HepG2 (cell line): ENCODE results near the gene CYP4A22. TPM values are rescaled to one million over a fixed set of nuclear protein-coding genes. Genes with fewer than 3 reads are reported as not detected.
A peak's percentile ranks its signal among the peaks of the same experiment; 100 is the strongest.

Experiments
- ATAC-seq: fragments of 200-7000 bp; cut with Tn5 transposase; 3 replicates; pipeline ENCODE4 v1.9.1; 2020; ENCODE audit warnings: mild to moderate bottlenecking, moderate library complexity
- BruUV-seq: library from RNA; stranded (reverse); fragments of 400-500 nt; replicated peaks from 2 replicates; lab custom pipeline; 2021; lab: Mats Ljungman, UMichigan
- CTCF ChIA-PET: fragments of 300-600 bp; formaldehyde crosslinking; extraction: SDS; loops from one replicate; lab custom pipeline; 2021; ENCODE audit warnings: low total read pairs, inconsistent platforms, low intra/inter-chr PET ratio; lab: Yijun Ruan, JAX
- POLR2A ChIA-PET: fragments of 350-600 bp; sonication (Branson Sonifier 250); formaldehyde crosslinking; loops from one replicate; lab custom pipeline; 2020; ENCODE audit warnings: antibody characterized with exemption, inconsistent platforms; lab: Yijun Ruan, JAX
- DNase-seq: peaks from one replicate; pipeline ENCODE4 v3.0.0-alpha.2; 2015; ENCODE audit warnings: low spot score
- FAIRE-seq: peaks from 3 replicates; lab custom pipeline; 2011; peaks lifted over from hg19 to GRCh38; lab: Jason Lieb, UNC
- H2AFZ ChIP-seq: one replicate; pipeline ENCODE4 v1.6.1; 2011; ENCODE audit warnings: low read length, inconsistent platforms
- H3K27ac ChIP-seq: fragments of 300-600 bp; 3 replicates; pipeline ENCODE4 v1.8.0; 2011; ENCODE audit warnings: mixed run types, mild to moderate bottlenecking, mixed read lengths, low read length, inconsistent platforms; ENCODE audit not compliant: insufficient read depth; ENCODE audit errors: extremely low read length
- H3K27me3 ChIP-seq, 2 experiments: fragments of 200-600 bp in 1 of 2; 2 replicates in 1 of 2; 3 replicates in 1 of 2; pipeline versions ENCODE4 v1.6.0 to v1.8.0; 2011; ENCODE audit warnings: low read length in 2 of 2, mild to moderate bottlenecking in 2 of 2, moderate library complexity in 2 of 2, inconsistent platforms in 1 of 2; ENCODE audit not compliant: insufficient read depth in 2 of 2, control insufficient read depth in 1 of 2
- H3K36me3 ChIP-seq, 2 experiments: fragments of 200-600 bp in 1 of 2; replicated peaks in 1 of 2; 2 replicates in 1 of 2; 3 replicates in 1 of 2; pipeline versions ENCODE4 v1.5.1 to v1.8.0; 2011; ENCODE audit warnings: low read length in 2 of 2, inconsistent platforms in 1 of 2; ENCODE audit not compliant: insufficient read depth in 2 of 2, control insufficient read depth in 1 of 2
- H3K4me1 ChIP-seq: 2 replicates; pipeline ENCODE4 v1.5.1; 2012; ENCODE audit warnings: low read length, inconsistent platforms; ENCODE audit not compliant: insufficient read depth
- H3K4me2 ChIP-seq: 2 replicates; pipeline ENCODE4 v1.6.0; 2011; ENCODE audit warnings: low read depth, low read length, inconsistent platforms
- H3K4me3 ChIP-seq, 3 experiments: fragments of 200-600 bp in 1 of 3; sonication (generic), shearing (Covaris generic) in 1 of 3; replicated peaks in 1 of 3; 2 replicates each; pipeline ENCODE4 v1.5.1; 2011 to 2016; ENCODE audit warnings: low read length in 3 of 3, inconsistent platforms in 2 of 3, low read depth in 2 of 3, mild to moderate bottlenecking in 2 of 3, control low read depth in 1 of 3, mixed read lengths in 1 of 3; ENCODE audit not compliant: insufficient read depth in 1 of 3
- H3K79me2 ChIP-seq: one replicate; pipeline ENCODE4 v1.6.1; 2011; ENCODE audit warnings: low read length, inconsistent platforms; ENCODE audit not compliant: insufficient read depth
- H3K9ac ChIP-seq: 2 replicates; pipeline ENCODE4 v1.6.0; 2011; ENCODE audit warnings: mild to moderate bottlenecking, low read depth, low read length, inconsistent platforms; ENCODE audit not compliant: insufficient read depth
- H3K9me3 ChIP-seq: 2 replicates; pipeline ENCODE4 v1.5.1; 2012; ENCODE audit warnings: mild to moderate bottlenecking, low read length
- H4K20me1 ChIP-seq: 2 replicates; pipeline ENCODE4 v1.6.0; 2011; ENCODE audit warnings: inconsistent platforms, mild to moderate bottlenecking, low read length, moderate library complexity; ENCODE audit not compliant: insufficient read depth
- BATF2 ChIP-seq: sonication (generic); formaldehyde crosslinking; IDR thresholded peaks from 2 replicates; pipeline ENCODE4 v1.8.0; 2022; ENCODE audit warnings: mild to moderate bottlenecking, missing genetic modification reagents, moderate library complexity
- CAMTA2 ChIP-seq: sonication (generic); formaldehyde crosslinking; IDR thresholded peaks from 2 replicates; pipeline ENCODE4 v1.4.0; 2020; ENCODE audit warnings: mild to moderate bottlenecking, missing genetic modification reagents, borderline replicate concordance
- FOXK1 ChIP-seq: sonication (generic); formaldehyde crosslinking; IDR thresholded peaks from 2 replicates; pipeline ENCODE4 v1.4.0; 2020; ENCODE audit warnings: low read depth, missing genetic modification reagents, borderline replicate concordance
- GABPA ChIP-seq, 2 experiments: IDR thresholded peaks; 2 replicates each; pipeline ENCODE4 v1.6.1; 2011 to 2016; ENCODE audit warnings: low read depth in 2 of 2, low read length in 1 of 2, missing biosample characterization in 1 of 2, missing genetic modification characterization in 1 of 2
- NFKB2 ChIP-seq: sonication (generic); formaldehyde crosslinking; IDR thresholded peaks from 2 replicates; pipeline ENCODE4 v1.4.0; 2020; ENCODE audit warnings: missing genetic modification reagents, borderline replicate concordance
- NR2F1 ChIP-seq, 2 experiments: fragments of 450-650 bp in 1 of 2; formaldehyde crosslinking in 1 of 2; IDR thresholded peaks; 2 replicates each; pipeline versions ENCODE4 v1.5.0 to v1.6.1; 2016 to 2020; ENCODE audit warnings: mild to moderate bottlenecking in 1 of 2, missing compliant biosample characterization in 1 of 2, missing genetic modification reagents in 1 of 2, moderate library complexity in 1 of 2
- RARG ChIP-seq: sonication (generic); formaldehyde crosslinking; IDR thresholded peaks from 2 replicates; pipeline ENCODE4 v1.4.0; 2020; ENCODE audit warnings: low read depth, mild to moderate bottlenecking, missing genetic modification reagents
- REST ChIP-seq, 2 experiments: IDR thresholded peaks; 2 replicates each; pipeline ENCODE4 v1.6.1; 2011 to 2012; ENCODE audit warnings: low read length in 2 of 2, borderline replicate concordance in 1 of 2, low read depth in 1 of 2, mild to moderate bottlenecking in 1 of 2, moderate library complexity in 1 of 2
- REXO4 ChIP-seq: sonication (generic); formaldehyde crosslinking; IDR thresholded peaks from 2 replicates; pipeline ENCODE4 v1.8.0; 2022; ENCODE audit warnings: missing genetic modification reagents, mild to moderate bottlenecking, borderline replicate concordance
- TAF15 ChIP-seq: fragments of 200-400 bp; formaldehyde crosslinking; IDR thresholded peaks from one replicate; pipeline ENCODE4 v1.6.1; 2018; ENCODE audit warnings: mild to moderate bottlenecking, low read depth, low read length; ENCODE audit not compliant: poor library complexity, severe bottlenecking
- TEAD2 ChIP-seq: sonication (generic); formaldehyde crosslinking; IDR thresholded peaks from 2 replicates; pipeline ENCODE4 v1.9.0; 2021; ENCODE audit warnings: missing genetic modification reagents
- ZNF30 ChIP-seq: sonication (generic); formaldehyde crosslinking; IDR thresholded peaks from 2 replicates; pipeline ENCODE4 v1.5.0; 2020; ENCODE audit warnings: mild to moderate bottlenecking, missing genetic modification reagents
- ZNF326 ChIP-seq: sonication (generic); formaldehyde crosslinking; IDR thresholded peaks from 2 replicates; pipeline ENCODE4 v1.4.0; 2020; ENCODE audit warnings: missing genetic modification reagents, borderline replicate concordance
- ZNF331 ChIP-seq: sonication (generic); formaldehyde crosslinking; IDR thresholded peaks from 2 replicates; pipeline ENCODE4 v1.4.0; 2020; ENCODE audit warnings: missing genetic modification reagents
- ZNF468 ChIP-seq: sonication (generic); formaldehyde crosslinking; IDR thresholded peaks from 2 replicates; pipeline ENCODE4 v1.8.0; 2022; ENCODE audit warnings: mild to moderate bottlenecking, moderate library complexity, missing genetic modification reagents
- ZNF768 ChIP-seq: sonication (generic); formaldehyde crosslinking; IDR thresholded peaks from 2 replicates; pipeline ENCODE4 v1.4.0; 2020; ENCODE audit warnings: missing genetic modification reagents
- ZNF891 ChIP-seq: sonication (generic); formaldehyde crosslinking; IDR thresholded peaks from 2 replicates; pipeline ENCODE4 v1.5.0; 2020; ENCODE audit warnings: mild to moderate bottlenecking, missing genetic modification reagents
- WGBS: methylation state at CpG from one replicate; pipeline ENCODE4 v1.1.6; 2017; ENCODE audit warnings: low lambda C conversion rate; 5-methylcytosine and 5-hydroxymethylcytosine counted together
- in situ Hi-C: cut with HindIII; loops from 2 replicates; pipeline ENCODE4 v1.10.0; 2017; ENCODE audit warnings: low pct_unique_long_range_greater_than_20kb; ENCODE audit not compliant: extremely low pct_ligation_motif_present
- intact Hi-C: fragments of 100-400 bp; cut with micrococcal nuclease; formaldehyde crosslinking; loops from one replicate; pipeline ENCODE4 v1.10.0; 2022; ENCODE audit not compliant: unreplicated experiment
- polyA plus RNA-seq, 8 experiments: library from polyadenylated mRNA; depleted of rRNA in 3 of 8; stranded (reverse) in 7 of 8; unstranded in 1 of 8; fragments of >200 nt; fragmentation: Illumina TruSeq in 4 of 8; extraction: Trizol in 4 of 8; gene quantifications; 2 replicates each; pipeline versions ENCODE4 v1.2.1 to v1.2.3, GENCODE V29; 2011 to 2016; ENCODE audit warnings: low read depth in 4 of 8, missing spikeins in 1 of 8, mixed read lengths in 1 of 8; ENCODE audit not compliant: insufficient read depth in 1 of 8
- total RNA-seq, 5 experiments: library from RNA; depleted of rRNA; stranded (reverse); fragments of >200 nt; fragmentation: Illumina TruSeq; extraction: Trizol; gene quantifications; 2 replicates each; pipeline ENCODE4 v1.2.3, GENCODE V29; 2016; ENCODE audit warnings: low read depth in 1 of 5

The CYP4A22 gene
- total and polyA plus RNA-seq, 2 of the 13 experiments (the other 11 are each of a cell fraction or from before 2014, with no cell fraction given) = not detected

- TF ChIP-seq REST (IDR thresholded peaks at IDR 0.05; ENCODE audit: borderline replicate concordance in 1 of 2, low read depth in 1 of 2, low read length in 2 of 2) = peak in 1 of 2 experiments; percentile 79; a peak in 3 of 4 replicates
- 0 out of 2 replicates have a peak, but pooled peaks have one; percentile 62 for TF ChIP-seq ZNF768 (CRISPR knock-in tag)
Observed at GRCh38 chr1:47181955-47182675, 44.9 kb downstream of the CYP4A22 start (continued).

GRCh38 chr1:47182676-47183235, 45.5 kb downstream of the CYP4A22 start:
- peak overlapping the region in 1 of 3 experiments; percentile 18; a peak in 1 of 6 replicates for H3K4me3 ChIP-seq
- ChIA-PET POLR2A (interaction anchor here (7.5 kb wide), 1 partner anchor 8 kb away, joined by 168 read pairs; the partner anchor contains the start of gene PDZK1IP1), CTCF (no interaction called here)
- H3K79me2 ChIP-seq = no peaks in the 10 kb centered on the region
- FAIRE-seq (no peak), DNase-seq (no peak), ATAC-seq (no peak)
- intact Hi-C loops = no loop called here
- no TSS peak for BruUV-seq
- peaks cover 85% of the 10 kb centered on the region for H3K4me1 ChIP-seq
- in situ Hi-C loops = loop anchor here (25.0 kb wide), 1 partner anchor 530 kb away; no protein-coding TSS in a partner anchor
- WGBS = 39% methylated on average over 6 of the region's 7 CpGs
- no peaks in the 10 kb centered on the region; a peak in 1 of 5 replicates for H3K27me3 ChIP-seq
- peak overlapping the region; percentile 5; the same call in 1 of the 2 replicates for H3K9ac ChIP-seq
- H3K9me3 ChIP-seq = no peaks in the 10 kb centered on the region
- H4K20me1 ChIP-seq = no peaks in the 10 kb centered on the region
- no peak overlapping the region for H2AFZ ChIP-seq
- H3K27ac ChIP-seq = no peak overlapping the region
- H3K4me2 ChIP-seq = peak overlapping the region; percentile 99; the same call in 1 of the 2 replicates
- TF ChIP-seq ZNF331 (CRISPR knock-in tag) (no peak), NFKB2 (CRISPR knock-in tag) (0 out of 2 replicates have a peak, but pooled peaks have one; percentile 18), TEAD2 (CRISPR knock-in tag) (no peak), NR2F1 (CRISPR knock-in tag; IDR thresholded peaks at IDR 0.05) (no peak), ZNF891 (no peak), RARG (no peak), BATF2 (no peak), CAMTA2 (CRISPR knock-in tag) (no peak), REXO4 (CRISPR knock-in tag) (no peak), GABPA (IDR thresholded peaks at IDR 0.05; ENCODE audit: low read depth, low read length) (no peak), GABPA (CRISPR knock-in tag; IDR thresholded peaks at IDR 0.05; ENCODE audit: low read depth) (no peak), ZNF326 (no peak), TAF15 (no peak), ZNF468 (CRISPR knock-in tag) (0 out of 2 replicates have a peak, but pooled peaks have one; percentile 37), ZNF30 (no peak), FOXK1 (CRISPR knock-in tag) (no peak)
- H3K36me3 ChIP-seq = no peaks in the 10 kb centered on the region
